ENCODE measurements around the gene BANP.
"Not testable (repeated sequence)": the region's sequence is repeated elsewhere in the genome, so short reads cannot be mapped to it uniquely, and the experiment has no call there.

BANP gene

DNA sequence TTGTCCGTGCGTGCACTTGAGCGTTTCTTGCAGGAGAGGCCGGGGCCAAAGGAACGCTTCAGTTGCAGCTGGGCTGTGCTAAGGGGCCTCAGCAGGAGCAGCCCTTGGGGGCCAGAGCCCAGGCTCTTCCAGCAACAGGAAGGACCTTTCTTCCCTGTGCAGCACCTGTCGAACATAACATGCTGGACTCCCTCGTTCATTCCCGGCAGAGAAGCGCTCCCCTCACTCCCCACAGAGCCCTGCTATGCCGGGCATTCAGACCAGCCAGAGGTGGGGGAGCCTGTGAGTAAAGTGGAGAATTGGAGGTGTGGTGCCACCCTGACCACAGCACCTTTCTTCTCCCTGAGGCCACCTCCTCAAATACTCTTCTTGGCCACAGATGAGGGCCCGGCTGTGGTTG is 94.1 kb downstream of the BANP start:
- H3K9me3 ChIP-seq (ENCODE audit: control insufficient read depth, insufficient read depth, low read depth, low read length); CTCF ChIA-PET; H3K27ac ChIP-seq (ENCODE audit: extremely low read depth, low read depth, low read length); H3K4me1 ChIP-seq (ENCODE audit: control insufficient read depth, insufficient read depth, low read length); POLR2A ChIA-PET; H3K4me3 ChIP-seq (ENCODE audit: low read depth, low read length): not testable (repeated sequence)
- H3K36me3 ChIP-seq (ENCODE audit: control insufficient read depth in 2 of 2, insufficient read depth in 1 of 2, low read length in 2 of 2), result peaks cover 0 to 27% of the 10 kb centered on the region in 2 experiments; a peak in 2 of 3 replicates

GRCh38 chr16:88045820-88046303 is 94.6 kb downstream of the BANP start:
- H3K27ac ChIP-seq (ENCODE audit: extremely low read depth, low read depth, low read length), result no peak overlapping the region
- TF ChIP-seq ZNF585B (tag by site-specific recombination; IDR thresholded peaks at IDR 0.05), result no peak

GRCh38 chr16:88047462-88047861 is 96.2 kb downstream of the BANP start:
- CTCF ChIA-PET, result no interaction called here
- TF ChIP-seq ZSCAN23 (tag by site-specific recombination; IDR thresholded peaks at IDR 0.05) (no peak), ZNF791 (tag by site-specific recombination; IDR thresholded peaks at IDR 0.05) (no peak), GLIS1 (tag by site-specific recombination; IDR thresholded peaks at IDR 0.05) (no peak), ZNF211 (tag by site-specific recombination; IDR thresholded peaks at IDR 0.05; ENCODE audit: low read depth) (no peak), ZNF398 (tag by site-specific recombination; IDR thresholded peaks at IDR 0.05) (no peak), ZNF670 (tag by site-specific recombination; IDR thresholded peaks at IDR 0.05; ENCODE audit: low read depth) (no peak), EGR2 (tag by site-specific recombination; IDR thresholded peaks at IDR 0.05; ENCODE audit: low read depth) (no peak), ZNF112 (tag by site-specific recombination; IDR thresholded peaks at IDR 0.05) (no peak), ZNF433 (tag by site-specific recombination; IDR thresholded peaks at IDR 0.05; ENCODE audit: low read depth) (no peak), KLF1 (tag by site-specific recombination; IDR thresholded peaks at IDR 0.05) (no peak), GLI2 (tag by site-specific recombination; IDR thresholded peaks at IDR 0.05; ENCODE audit: borderline replicate concordance, low read depth) (no peak), ZNF416 (tag by site-specific recombination; IDR thresholded peaks at IDR 0.05) (no peak), PRDM4 (tag by site-specific recombination; IDR thresholded peaks at IDR 0.05) (no peak), ZNF157 (tag by site-specific recombination; IDR thresholded peaks at IDR 0.05) (no peak), ZBTB21 (tag by site-specific recombination; IDR thresholded peaks at IDR 0.05) (no peak), ZNF513 (tag by site-specific recombination; IDR thresholded peaks at IDR 0.05) (no peak), ZNF76 (tag by site-specific recombination; IDR thresholded peaks at IDR 0.05; ENCODE audit: borderline replicate concordance, low read depth) (no peak)
- TF ChIP-seq, protein P1, sequence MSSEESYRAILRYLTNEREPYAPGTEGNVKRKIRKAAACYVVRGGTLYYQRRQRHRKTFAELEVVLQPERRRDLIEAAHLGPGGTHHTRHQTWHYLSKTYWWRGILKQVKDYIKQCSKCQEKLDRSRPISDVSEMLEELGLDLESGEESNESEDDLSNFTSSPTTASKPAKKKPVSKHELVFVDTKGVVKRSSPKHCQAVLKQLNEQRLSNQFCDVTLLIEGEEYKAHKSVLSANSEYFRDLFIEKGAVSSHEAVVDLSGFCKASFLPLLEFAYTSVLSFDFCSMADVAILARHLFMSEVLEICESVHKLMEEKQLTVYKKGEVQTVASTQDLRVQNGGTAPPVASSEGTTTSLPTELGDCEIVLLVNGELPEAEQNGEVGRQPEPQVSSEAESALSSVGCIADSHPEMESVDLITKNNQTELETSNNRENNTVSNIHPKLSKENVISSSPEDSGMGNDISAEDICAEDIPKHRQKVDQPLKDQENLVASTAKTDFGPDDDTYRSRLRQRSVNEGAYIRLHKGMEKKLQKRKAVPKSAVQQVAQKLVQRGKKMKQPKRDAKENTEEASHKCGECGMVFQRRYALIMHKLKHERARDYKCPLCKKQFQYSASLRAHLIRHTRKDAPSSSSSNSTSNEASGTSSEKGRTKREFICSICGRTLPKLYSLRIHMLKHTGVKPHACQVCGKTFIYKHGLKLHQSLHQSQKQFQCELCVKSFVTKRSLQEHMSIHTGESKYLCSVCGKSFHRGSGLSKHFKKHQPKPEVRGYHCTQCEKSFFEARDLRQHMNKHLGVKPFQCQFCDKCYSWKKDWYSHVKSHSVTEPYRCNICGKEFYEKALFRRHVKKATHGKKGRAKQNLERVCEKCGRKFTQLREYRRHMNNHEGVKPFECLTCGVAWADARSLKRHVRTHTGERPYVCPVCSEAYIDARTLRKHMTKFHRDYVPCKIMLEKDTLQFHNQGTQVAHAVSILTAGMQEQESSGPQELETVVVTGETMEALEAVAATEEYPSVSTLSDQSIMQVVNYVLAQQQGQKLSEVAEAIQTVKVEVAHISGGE (tag by site-specific recombination; conservative IDR thresholded peaks at IDR 0.05; ENCODE audit: low read depth), result no peak
- TF ChIP-seq, protein P2, sequence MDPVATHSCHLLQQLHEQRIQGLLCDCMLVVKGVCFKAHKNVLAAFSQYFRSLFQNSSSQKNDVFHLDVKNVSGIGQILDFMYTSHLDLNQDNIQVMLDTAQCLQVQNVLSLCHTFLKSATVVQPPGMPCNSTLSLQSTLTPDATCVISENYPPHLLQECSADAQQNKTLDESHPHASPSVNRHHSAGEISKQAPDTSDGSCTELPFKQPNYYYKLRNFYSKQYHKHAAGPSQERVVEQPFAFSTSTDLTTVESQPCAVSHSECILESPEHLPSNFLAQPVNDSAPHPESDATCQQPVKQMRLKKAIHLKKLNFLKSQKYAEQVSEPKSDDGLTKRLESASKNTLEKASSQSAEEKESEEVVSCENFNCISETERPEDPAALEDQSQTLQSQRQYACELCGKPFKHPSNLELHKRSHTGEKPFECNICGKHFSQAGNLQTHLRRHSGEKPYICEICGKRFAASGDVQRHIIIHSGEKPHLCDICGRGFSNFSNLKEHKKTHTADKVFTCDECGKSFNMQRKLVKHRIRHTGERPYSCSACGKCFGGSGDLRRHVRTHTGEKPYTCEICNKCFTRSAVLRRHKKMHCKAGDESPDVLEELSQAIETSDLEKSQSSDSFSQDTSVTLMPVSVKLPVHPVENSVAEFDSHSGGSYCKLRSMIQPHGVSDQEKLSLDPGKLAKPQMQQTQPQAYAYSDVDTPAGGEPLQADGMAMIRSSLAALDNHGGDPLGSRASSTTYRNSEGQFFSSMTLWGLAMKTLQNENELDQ (tag by site-specific recombination; IDR thresholded peaks at IDR 0.05; ENCODE audit: low read depth), result no peak
- H3K4me3 ChIP-seq (ENCODE audit: low read depth, low read length), result no peak overlapping the region
- H3K9me3 ChIP-seq (ENCODE audit: control insufficient read depth, insufficient read depth, low read depth, low read length), result no peaks in the 10 kb centered on the region
- H3K36me3 ChIP-seq (ENCODE audit: control insufficient read depth in 2 of 2, insufficient read depth in 1 of 2, low read length in 2 of 2), result peaks cover 2 to 43% of the 10 kb centered on the region in 2 experiments; a peak in 2 of 3 replicates
- no peak overlapping the region for H3K27ac ChIP-seq (ENCODE audit: extremely low read depth, low read depth, low read length)
- POLR2A ChIA-PET, result no interaction called here
- H3K4me1 ChIP-seq (ENCODE audit: control insufficient read depth, insufficient read depth, low read length), result no peaks in the 10 kb centered on the region

More at GRCh38 chr16:88045820-88046303, 94.6 kb downstream of the BANP start:
- Histone ChIP-seq H3K4me3 (ENCODE audit: low read depth, low read length) (no peak overlapping the region), H3K36me3 (ENCODE audit: control insufficient read depth in 2 of 2, insufficient read depth in 1 of 2, low read length in 2 of 2) (peaks cover 0 to 30% of the 10 kb centered on the region in 2 experiments; a peak in 2 of 3 replicates), H3K4me1 (ENCODE audit: control insufficient read depth, insufficient read depth, low read length) (no peaks in the 10 kb centered on the region), H3K9me3 (ENCODE audit: control insufficient read depth, insufficient read depth, low read depth, low read length) (no peaks in the 10 kb centered on the region)
- ChIA-PET POLR2A (no interaction called here), CTCF (no interaction called here)
